ENCODE measurements around the gene PTGR3. TPM values are rescaled to one million over a fixed set of nuclear protein-coding genes. Genes with fewer than 3 reads are reported as not detected.

PTGR3 gene
- total and polyA plus RNA-seq, 12 donors = 10.0 to 71.3 (median 57.1) TPM

DNA sequence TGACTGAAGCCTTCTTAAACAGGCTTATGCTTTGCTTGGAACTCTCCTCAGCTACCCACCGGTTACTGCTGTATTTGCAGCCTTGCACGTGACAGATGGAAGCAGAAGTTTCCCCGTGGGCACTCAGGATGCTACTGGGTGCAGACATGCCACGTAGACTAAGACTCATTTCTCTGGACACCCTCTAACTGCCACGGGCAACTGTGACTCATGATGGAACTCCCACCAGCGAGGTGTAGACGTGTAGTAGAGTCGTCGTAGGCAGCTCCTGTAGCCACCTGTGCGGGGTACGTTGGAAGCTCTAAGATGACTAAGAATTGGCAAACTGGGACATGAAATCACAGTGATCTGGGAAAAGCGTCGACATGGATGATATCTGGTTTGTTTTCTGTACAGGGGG, 29.2 kb upstream of the PTGR3 start:
- peaks cover 0 to 29% (median 14%) of the 10 kb centered on the region in 9 donors for H3K4me1 ChIP-seq
- H3K4me3 ChIP-seq = no peak overlapping the region
- no peaks in the 10 kb centered on the region for H3K27me3 ChIP-seq
- no peak for DNase-seq
- 82 to 84% methylated on average over 13 of the region's 13 CpGs for whole genome bisulfite sequencing, 2 donors
- H3K27ac ChIP-seq = no peak overlapping the region
- H3K36me3 ChIP-seq = no peaks in the 10 kb centered on the region
- H3K9me3 ChIP-seq = peaks cover 0 to 7% (median 0%) of the 10 kb centered on the region in 11 donors
- no peak for ATAC-seq
- TF ChIP-seq, protein P1, sequence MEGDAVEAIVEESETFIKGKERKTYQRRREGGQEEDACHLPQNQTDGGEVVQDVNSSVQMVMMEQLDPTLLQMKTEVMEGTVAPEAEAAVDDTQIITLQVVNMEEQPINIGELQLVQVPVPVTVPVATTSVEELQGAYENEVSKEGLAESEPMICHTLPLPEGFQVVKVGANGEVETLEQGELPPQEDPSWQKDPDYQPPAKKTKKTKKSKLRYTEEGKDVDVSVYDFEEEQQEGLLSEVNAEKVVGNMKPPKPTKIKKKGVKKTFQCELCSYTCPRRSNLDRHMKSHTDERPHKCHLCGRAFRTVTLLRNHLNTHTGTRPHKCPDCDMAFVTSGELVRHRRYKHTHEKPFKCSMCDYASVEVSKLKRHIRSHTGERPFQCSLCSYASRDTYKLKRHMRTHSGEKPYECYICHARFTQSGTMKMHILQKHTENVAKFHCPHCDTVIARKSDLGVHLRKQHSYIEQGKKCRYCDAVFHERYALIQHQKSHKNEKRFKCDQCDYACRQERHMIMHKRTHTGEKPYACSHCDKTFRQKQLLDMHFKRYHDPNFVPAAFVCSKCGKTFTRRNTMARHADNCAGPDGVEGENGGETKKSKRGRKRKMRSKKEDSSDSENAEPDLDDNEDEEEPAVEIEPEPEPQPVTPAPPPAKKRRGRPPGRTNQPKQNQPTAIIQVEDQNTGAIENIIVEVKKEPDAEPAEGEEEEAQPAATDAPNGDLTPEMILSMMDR (IDR thresholded peaks at IDR 0.05) = no peak
- intact Hi-C loops (cut with DNase I) = no loop called here

- ATAC-seq (no peak), DNase-seq (no peak)
- TF ChIP-seq, protein P1 (IDR thresholded peaks at IDR 0.05) = no peak
- Histone ChIP-seq H3K9me3 (no peaks in the 10 kb centered on the region), H3K36me3 (no peaks in the 10 kb centered on the region), H3K4me1 (peaks cover 0 to 41% (median 22%) of the 10 kb centered on the region in 9 donors), H3K27ac (no peak overlapping the region), H3K4me3 (no peak overlapping the region), H3K27me3 (no peaks in the 10 kb centered on the region)
- intact Hi-C loops (cut with DNase I) = no loop called here
- 83 to 90% methylated on average over 13 of the region's 13 CpGs for WGBS, 2 donors
These were observed 27.0 kb upstream of the PTGR3 start for GRCh38 chr18:75235896-75236295.

DNA sequence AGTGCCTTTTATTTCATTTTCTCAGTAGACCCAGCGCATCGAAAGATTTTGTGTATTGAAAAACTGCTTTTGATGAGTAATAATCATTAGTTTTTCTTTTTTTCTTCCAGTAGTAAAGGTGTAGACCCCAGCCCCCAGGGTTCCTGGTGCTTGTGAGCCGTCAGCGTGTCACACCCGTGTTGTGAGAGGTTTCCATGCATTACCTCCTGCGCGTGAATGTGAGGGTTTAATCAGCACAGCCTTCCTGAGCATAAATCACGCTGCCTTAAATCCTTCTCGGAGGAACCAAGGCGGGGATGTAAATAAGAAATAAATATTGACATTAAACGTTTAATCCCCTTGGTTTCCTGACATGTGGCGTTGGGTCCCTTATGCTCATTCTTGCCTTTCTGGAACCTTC, 26.0 kb upstream of the PTGR3 start:
- DNase-seq (no peak), ATAC-seq (no peak)
- TF ChIP-seq, protein P1 (IDR thresholded peaks at IDR 0.05) = no peak
- H3K27me3 ChIP-seq = no peaks in the 10 kb centered on the region
- no peaks in the 10 kb centered on the region for H3K9me3 ChIP-seq
- no peaks in the 10 kb centered on the region for H3K36me3 ChIP-seq
- 91 to 97% methylated on average over 12 of the region's 12 CpGs for WGBS, 2 donors
- H3K4me1 ChIP-seq = peaks cover 0 to 45% (median 24%) of the 10 kb centered on the region in 9 donors
- H3K4me3 ChIP-seq = no peak overlapping the region
- H3K27ac ChIP-seq = no peak overlapping the region
- intact Hi-C loops (cut with DNase I) = no loop called here

DNA sequence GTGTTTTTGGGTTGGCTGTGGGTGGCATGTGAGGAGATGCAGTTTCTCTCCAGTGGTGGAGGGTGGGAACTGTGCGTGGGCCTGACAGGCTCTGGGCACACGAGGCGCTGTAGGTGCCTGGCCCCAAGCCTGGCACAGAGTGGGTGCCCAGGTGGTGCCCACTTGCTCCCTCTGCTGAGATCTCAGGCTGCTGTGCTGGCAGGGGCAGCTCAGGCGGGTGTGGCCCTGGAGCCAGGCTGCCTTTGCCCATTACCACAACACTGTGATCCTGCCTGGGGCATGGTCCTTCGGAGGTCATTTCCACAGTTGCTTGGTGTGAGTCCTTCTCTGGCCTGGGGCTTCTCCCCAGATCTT, 22.1 kb upstream of the PTGR3 start:
- Histone ChIP-seq H3K27me3 (no peaks in the 10 kb centered on the region), H3K4me3 (no peak overlapping the region), H3K27ac (peak overlapping the region in 9 of 10 donors; percentile 22 to 78 (median 54)), H3K4me1 (peaks cover 9 to 64% (median 52%) of the 10 kb centered on the region in 9 donors), H3K9me3 (no peaks in the 10 kb centered on the region), H3K36me3 (no peaks in the 10 kb centered on the region)
- intact Hi-C loops (cut with DNase I) = no loop called here
- WGBS, 2 donors = 89 to 95% methylated on average over 5 of the region's 5 CpGs
- DNase-seq (no peak), ATAC-seq (no peak)
- TF ChIP-seq, protein P1 (IDR thresholded peaks at IDR 0.05) = no peak
